ENCODE data around the gene ANKRD18A. TPM values are rescaled to one million over a fixed set of nuclear protein-coding genes. Genes with fewer than 3 reads are reported as not detected.

Gene ANKRD18A
- total RNA-seq, 1 donor = not detected

GRCh38 chr9:38642951-38643814 is 22.8 kb upstream of the ANKRD18A start:
- TF ChIP-seq, protein P1, sequence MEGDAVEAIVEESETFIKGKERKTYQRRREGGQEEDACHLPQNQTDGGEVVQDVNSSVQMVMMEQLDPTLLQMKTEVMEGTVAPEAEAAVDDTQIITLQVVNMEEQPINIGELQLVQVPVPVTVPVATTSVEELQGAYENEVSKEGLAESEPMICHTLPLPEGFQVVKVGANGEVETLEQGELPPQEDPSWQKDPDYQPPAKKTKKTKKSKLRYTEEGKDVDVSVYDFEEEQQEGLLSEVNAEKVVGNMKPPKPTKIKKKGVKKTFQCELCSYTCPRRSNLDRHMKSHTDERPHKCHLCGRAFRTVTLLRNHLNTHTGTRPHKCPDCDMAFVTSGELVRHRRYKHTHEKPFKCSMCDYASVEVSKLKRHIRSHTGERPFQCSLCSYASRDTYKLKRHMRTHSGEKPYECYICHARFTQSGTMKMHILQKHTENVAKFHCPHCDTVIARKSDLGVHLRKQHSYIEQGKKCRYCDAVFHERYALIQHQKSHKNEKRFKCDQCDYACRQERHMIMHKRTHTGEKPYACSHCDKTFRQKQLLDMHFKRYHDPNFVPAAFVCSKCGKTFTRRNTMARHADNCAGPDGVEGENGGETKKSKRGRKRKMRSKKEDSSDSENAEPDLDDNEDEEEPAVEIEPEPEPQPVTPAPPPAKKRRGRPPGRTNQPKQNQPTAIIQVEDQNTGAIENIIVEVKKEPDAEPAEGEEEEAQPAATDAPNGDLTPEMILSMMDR (IDR thresholded peaks at IDR 0.05; ENCODE audit: insufficient read depth, low read depth, low read length) = no peak
- H3K4me3 ChIP-seq (ENCODE audit: low read depth, low read length) = no peak overlapping the region
- no peak for DNase-seq (ENCODE audit: low read depth)

DNA sequence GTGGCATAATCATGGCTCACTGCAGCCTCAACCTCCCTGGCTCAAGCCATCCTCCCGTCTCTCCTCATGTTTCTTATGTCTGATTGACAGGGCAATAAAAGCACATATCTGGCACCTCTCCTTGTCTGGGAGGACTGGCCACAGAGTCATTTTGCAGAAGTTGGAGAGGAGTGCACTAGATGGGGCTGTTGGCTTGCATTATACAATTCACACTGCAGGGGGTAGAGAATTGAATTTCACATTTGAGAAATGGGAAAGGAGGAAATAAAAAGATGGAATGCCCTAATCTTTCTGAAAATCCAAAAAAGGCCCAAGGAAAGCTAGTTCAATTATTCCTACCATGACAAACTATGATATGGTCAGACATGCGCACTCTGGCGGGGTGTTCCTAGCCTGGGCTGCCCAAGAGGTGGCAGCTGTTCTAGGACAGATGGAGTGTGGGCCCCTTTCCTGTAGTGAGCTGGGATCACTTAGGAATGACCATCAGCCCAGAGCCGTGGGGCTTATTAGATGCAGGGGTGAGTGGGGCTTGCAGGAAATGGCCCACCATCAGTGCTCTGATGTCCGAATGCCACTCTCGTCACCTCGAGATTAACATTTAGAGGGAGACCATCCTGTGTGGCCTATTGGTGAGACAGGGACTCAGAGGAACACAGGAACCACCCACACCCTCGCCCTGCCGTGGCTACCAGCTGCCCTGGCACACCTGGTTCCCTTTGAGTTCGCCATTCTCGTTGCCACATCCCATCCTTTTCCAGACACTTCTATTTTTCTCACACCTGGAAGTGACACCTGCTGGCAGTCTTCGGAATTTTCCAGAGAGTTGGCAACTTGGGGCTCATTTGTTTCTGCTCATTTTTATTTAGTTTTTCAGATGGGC is 21.8 kb upstream of the ANKRD18A start:
- TF ChIP-seq, protein P1 (IDR thresholded peaks at IDR 0.05; ENCODE audit: insufficient read depth, low read depth, low read length) = peak; percentile 62
- peak; percentile 52 for DNase-seq (ENCODE audit: low read depth)
- no peak overlapping the region for H3K4me3 ChIP-seq (ENCODE audit: low read depth, low read length)

DNA sequence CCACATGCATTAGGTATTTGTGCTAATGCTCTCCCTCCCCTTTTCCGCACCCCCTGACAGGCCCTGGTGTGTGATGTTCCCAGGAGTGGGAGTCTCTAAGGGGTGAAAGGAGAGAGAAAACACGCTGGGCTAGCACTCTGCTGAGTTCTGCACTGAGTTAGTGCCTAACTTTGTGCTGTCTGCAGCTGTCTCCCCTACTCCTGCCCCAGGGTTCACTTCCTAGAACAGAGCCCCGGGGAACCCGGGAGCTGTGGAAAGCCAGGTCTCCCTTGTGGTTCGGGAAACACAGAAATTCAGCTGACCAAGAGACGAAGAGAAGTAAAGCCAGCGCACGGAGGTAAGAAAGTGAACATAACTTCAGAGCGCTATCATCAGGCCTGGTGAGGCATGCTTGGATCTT is 20.7 kb upstream of the ANKRD18A start:
- TF ChIP-seq, protein P1 (IDR thresholded peaks at IDR 0.05; ENCODE audit: insufficient read depth, low read depth, low read length) = no peak

GRCh38 chr9:38639577-38639940 is 19.2 kb upstream of the ANKRD18A start:
- TF ChIP-seq, protein P1 (IDR thresholded peaks at IDR 0.05; ENCODE audit: insufficient read depth, low read depth, low read length) = no peak
- no peak overlapping the region for H3K4me3 ChIP-seq (ENCODE audit: low read depth, low read length)
- no peak for DNase-seq (ENCODE audit: low read depth)

More for the DNA sequence above, 20.7 kb upstream of the ANKRD18A start:
- H3K4me3 ChIP-seq (ENCODE audit: low read depth, low read length) = no peak overlapping the region
- DNase-seq (ENCODE audit: low read depth) = no peak

- TF ChIP-seq, protein P1 (IDR thresholded peaks at IDR 0.05; ENCODE audit: insufficient read depth, low read depth, low read length) = no peak
- H3K4me3 ChIP-seq (ENCODE audit: low read depth, low read length) = no peak overlapping the region
- DNase-seq (ENCODE audit: low read depth) = no peak
These were observed 18.6 kb upstream of the ANKRD18A start for GRCh38 chr9:38638881-38639576.

GRCh38 chr9:38634315-38634714 is 13.9 kb upstream of the ANKRD18A start:
- no peak for DNase-seq (ENCODE audit: low read depth)

More at GRCh38 chr9:38634315-38634714, 13.9 kb upstream of the ANKRD18A start:
- TF ChIP-seq, protein P1 (IDR thresholded peaks at IDR 0.05; ENCODE audit: insufficient read depth, low read depth, low read length) = no peak
- H3K4me3 ChIP-seq (ENCODE audit: low read depth, low read length) = no peak overlapping the region

Data from fibroblast of villous mesenchyme (primary cell).